Endothelial cell of umbilical vein (primary cell): Measurements from ENCODE around the gene ISY1.

Experiments used
- CTCF ChIP-seq, 2 donors: IDR thresholded peaks; 1 replicate in 1 of 2; 2 replicates in 1 of 2; pipeline ENCODE4 v1.5.1; 2011; ENCODE audit warnings: low read length in 2 of 2, mild to moderate bottlenecking in 2 of 2, moderate library complexity in 2 of 2, control low read depth in 1 of 2, inconsistent platforms in 1 of 2, low read depth in 1 of 2; ENCODE audit not compliant: insufficient read depth in 1 of 2; ENCODE audit errors: extremely low read depth in 1 of 2
- EZH2 ChIP-seq: IDR thresholded peaks from 2 replicates; pipeline ENCODE4 v1.6.1; 2012; ENCODE audit warnings: borderline replicate concordance, low read depth, mild to moderate bottlenecking, moderate library complexity, low read length, inconsistent platforms; ENCODE audit not compliant: severe bottlenecking
- FOS ChIP-seq: IDR thresholded peaks from 2 replicates; pipeline ENCODE4 v1.6.1; 2011; ENCODE audit warnings: mild to moderate bottlenecking, low read length, moderate library complexity, borderline replicate concordance; ENCODE audit not compliant: insufficient read depth
- GATA2 ChIP-seq: IDR thresholded peaks from 2 replicates; pipeline ENCODE4 v1.7.0; 2011; ENCODE audit warnings: low read depth, mild to moderate bottlenecking, moderate library complexity, mixed read lengths, low read length; ENCODE audit not compliant: insufficient read length, insufficient read depth
- JUN ChIP-seq: IDR thresholded peaks from 2 replicates; pipeline ENCODE4 v1.6.1; 2011; ENCODE audit warnings: borderline replicate concordance, low read depth; ENCODE audit not compliant: insufficient read length, insufficient read depth
- MYC ChIP-seq: IDR thresholded peaks from one replicate; pipeline ENCODE4 v1.6.1; 2011; ENCODE audit warnings: mild to moderate bottlenecking, low read depth, low read length
- POLR2A ChIP-seq: IDR thresholded peaks from 2 replicates; pipeline ENCODE4 v1.6.1; 2012; ENCODE audit warnings: low read depth, mild to moderate bottlenecking, control low read depth, low read length
- POLR2AphosphoS5 ChIP-seq: IDR thresholded peaks from 2 replicates; pipeline ENCODE4 v1.6.1; 2012; ENCODE audit warnings: low read depth, mild to moderate bottlenecking, control low read depth, low read length, moderate library complexity; ENCODE audit not compliant: insufficient read depth
- TF ChIP-seq, protein P1 (sequence below): IDR thresholded peaks from 2 replicates; pipeline ENCODE4 v1.6.1; 2011; ENCODE audit not compliant: insufficient read depth, insufficient read length

DNA sequence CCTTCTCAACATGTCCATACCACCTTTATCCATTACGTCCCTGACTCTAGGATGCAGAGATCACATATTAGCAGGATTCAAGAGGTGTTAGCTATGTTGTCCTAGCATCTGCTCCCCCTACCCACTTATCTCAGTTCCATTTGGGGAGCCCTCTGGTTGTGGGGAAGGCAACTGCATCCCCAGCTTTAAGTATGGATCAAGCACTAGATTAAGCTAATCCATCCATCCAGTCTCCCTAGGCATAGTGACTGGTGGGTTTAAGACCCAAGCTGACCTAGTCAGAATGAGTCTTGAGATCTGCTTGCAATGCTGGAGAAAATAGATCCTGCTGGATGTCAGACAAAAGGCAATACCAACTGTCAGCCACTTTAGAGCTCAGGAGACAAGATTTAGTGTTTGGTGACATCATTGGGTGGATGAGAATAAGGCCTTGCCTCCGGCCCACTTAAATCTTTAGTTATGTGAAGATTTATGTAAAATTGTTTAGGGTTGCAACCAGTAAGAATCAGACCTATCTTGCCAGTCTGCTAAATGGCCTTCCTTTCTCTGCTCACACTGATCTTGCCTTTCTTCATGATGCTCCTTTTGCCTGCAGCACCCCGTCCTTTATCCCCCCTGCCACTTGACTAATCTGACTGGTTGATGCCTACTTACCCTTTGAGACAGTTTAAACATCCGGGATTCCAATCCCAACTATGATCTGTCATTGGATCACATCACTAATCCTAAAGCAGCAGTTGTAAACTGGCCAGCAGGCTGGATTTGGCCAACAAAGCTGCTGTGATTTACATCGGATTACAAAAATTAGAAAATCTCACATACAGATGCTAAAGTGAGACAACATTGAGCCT, 2.1 kb upstream of the ISY1 start:
- TF ChIP-seq, protein P1, sequence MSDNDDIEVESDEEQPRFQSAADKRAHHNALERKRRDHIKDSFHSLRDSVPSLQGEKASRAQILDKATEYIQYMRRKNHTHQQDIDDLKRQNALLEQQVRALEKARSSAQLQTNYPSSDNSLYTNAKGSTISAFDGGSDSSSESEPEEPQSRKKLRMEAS, result no peak
- TF ChIP-seq POLR2AphosphoS5 (peak; percentile 11), CTCF (IDR thresholded peaks at IDR 0.05; ENCODE audit: extremely low read depth in 1 of 2, insufficient read depth in 1 of 2, low read depth in 1 of 2, low read length in 2 of 2) (peak in 1 of 2 donors; percentile 19), POLR2A (peak; percentile 34), JUN (no peak), MYC (no peak), EZH2 (no peak), GATA2 (no peak), FOS (no peak)
